WTC11 (cell line): ENCODE measurements around the gene C19orf44. TPM values are rescaled to one million over a fixed set of nuclear protein-coding genes. Genes with fewer than 3 reads are reported as not detected.
"Not testable (repeated sequence)": the region's sequence is repeated elsewhere in the genome, so short reads cannot be mapped to it uniquely, and the experiment has no call there.

Source experiments
- ATAC-seq: fragments of 200-7000 bp; cut with Tn5 transposase; 2 replicates; pipeline ENCODE4 v1.10.0; 2021; ENCODE audit warnings: mild to moderate bottlenecking, moderate library complexity
- CTCF ChIA-PET: fragments of 300-600 bp; sonication (Branson Sonifier 250); formaldehyde crosslinking; loops from one replicate; lab custom pipeline; 2021; ENCODE audit warnings: antibody characterized with exemption; lab: Charles Lee
- POLR2A ChIA-PET: fragments of 350-600 bp; sonication (Branson Sonifier 250); formaldehyde crosslinking; loops from one replicate; lab custom pipeline; 2021; ENCODE audit warnings: antibody characterized with exemption; lab: Charles Lee
- DNase-seq: peaks from one replicate; pipeline ENCODE4 v3.0.0; 2021; ENCODE audit warnings: low spot score
- H3K27ac Mint-ChIP-seq: 2 replicates; pipeline ENCODE4 v1.8.0; 2021; ENCODE audit warnings: mixed read lengths
- H3K27me3 Mint-ChIP-seq: 2 replicates; pipeline ENCODE4 v1.8.0; 2021; ENCODE audit warnings: low read depth, mild to moderate bottlenecking, moderate library complexity, mixed read lengths
- H3K36me3 Mint-ChIP-seq: 2 replicates; pipeline ENCODE4 v1.8.0; 2021; ENCODE audit warnings: mixed read lengths
- H3K4me1 Mint-ChIP-seq: 2 replicates; pipeline ENCODE4 v1.8.0; 2022; ENCODE audit warnings: mixed read lengths
- H3K4me3 Mint-ChIP-seq: 2 replicates; pipeline ENCODE4 v1.8.0; 2021; ENCODE audit warnings: mild to moderate bottlenecking, moderate library complexity, mixed read lengths
- H3K9me3 Mint-ChIP-seq: 2 replicates; pipeline ENCODE4 v1.8.0; 2021; ENCODE audit warnings: mixed read lengths
- AR ChIP-seq: fragments of 250-450 bp; sonication (Bioruptor Pico); IDR thresholded peaks from 2 replicates; pipeline ENCODE4 v1.9.0; 2021; ENCODE audit warnings: mild to moderate bottlenecking
- CREM ChIP-seq: sonication (generic); formaldehyde crosslinking; IDR thresholded peaks from 2 replicates; pipeline ENCODE4 v1.8.1; 2022; ENCODE audit warnings: mild to moderate bottlenecking, missing genetic modification reagents, moderate library complexity
- ERG ChIP-seq: fragments of 250-450 bp; sonication (Bioruptor Pico); IDR thresholded peaks from 2 replicates; pipeline ENCODE4 v1.8.0; 2021; ENCODE audit warnings: mild to moderate bottlenecking
- FOXK1 ChIP-seq: sonication (generic); formaldehyde crosslinking; IDR thresholded peaks from 2 replicates; pipeline ENCODE4 v1.8.0; 2022; ENCODE audit warnings: mild to moderate bottlenecking, moderate library complexity, missing genetic modification reagents
- FOXP4 ChIP-seq: sonication (generic); formaldehyde crosslinking; IDR thresholded peaks from 2 replicates; pipeline ENCODE4 v1.8.0; 2022; ENCODE audit warnings: mild to moderate bottlenecking, missing genetic modification reagents
- IRF1 ChIP-seq: sonication (generic); formaldehyde crosslinking; IDR thresholded peaks from 2 replicates; pipeline ENCODE4 v1.8.0; 2023; ENCODE audit warnings: missing genetic modification reagents
- JUN ChIP-seq: sonication (generic); formaldehyde crosslinking; IDR thresholded peaks from 2 replicates; pipeline ENCODE4 v1.8.0; 2023; ENCODE audit warnings: mild to moderate bottlenecking, missing genetic modification reagents
- MAX ChIP-seq: sonication (generic); formaldehyde crosslinking; IDR thresholded peaks from 2 replicates; pipeline ENCODE4 v1.8.0; 2022; ENCODE audit warnings: mild to moderate bottlenecking, missing genetic modification reagents
- PRDM15 ChIP-seq: sonication (generic); formaldehyde crosslinking; IDR thresholded peaks from 2 replicates; pipeline ENCODE4 v1.8.0; 2022; ENCODE audit warnings: missing genetic modification reagents
- USF2 ChIP-seq: sonication (generic); formaldehyde crosslinking; IDR thresholded peaks from 2 replicates; pipeline ENCODE4 v1.8.1; 2023; ENCODE audit warnings: mild to moderate bottlenecking, missing genetic modification reagents, moderate library complexity
- ZNF121 ChIP-seq: sonication (generic); formaldehyde crosslinking; IDR thresholded peaks from 2 replicates; pipeline ENCODE4 v1.8.0; 2023; ENCODE audit warnings: missing genetic modification reagents
- ZNF263 ChIP-seq: sonication (generic); formaldehyde crosslinking; IDR thresholded peaks from 2 replicates; pipeline ENCODE4 v1.8.1; 2022; ENCODE audit warnings: low read depth, mild to moderate bottlenecking, moderate library complexity, missing genetic modification reagents
- total RNA-seq: library from RNA; stranded (reverse); gene quantifications from 3 replicates; pipeline ENCODE4 v1.2.3, GENCODE V29; 2021

Gene C19orf44
- total RNA-seq, 1 experiment from 2014 or later: 4.1 TPM

- no peak for TF ChIP-seq FOXP4
- no peak for TF ChIP-seq AR (CRISPR knock-in tag)
- 0 out of 2 replicates have a peak, but pooled peaks have one; percentile 25 for TF ChIP-seq MAX (CRISPR knock-in tag)
- TF ChIP-seq ZNF121 (CRISPR knock-in tag): no peak
- TF ChIP-seq CREM: no peak
- TF ChIP-seq ERG (CRISPR knock-in tag): no peak
- TF ChIP-seq PRDM15: no peak
- no peak for TF ChIP-seq USF2 (CRISPR knock-in tag)
- no peak for TF ChIP-seq ZNF263 (CRISPR knock-in tag)
- TF ChIP-seq JUN (CRISPR knock-in tag): no peak
- TF ChIP-seq FOXK1 (CRISPR knock-in tag): 0 out of 2 replicates have a peak, but pooled peaks have one; percentile 29
- no peak for TF ChIP-seq IRF1 (CRISPR knock-in tag)
Measured at GRCh38 chr19:16470911-16471811, 25.0 kb upstream of the C19orf44 start (continued).

GRCh38 chr19:16472559-16472899, 23.7 kb upstream of the C19orf44 start:
- H3K27ac Mint-ChIP-seq, H3K36me3 Mint-ChIP-seq, CTCF ChIA-PET, H3K9me3 Mint-ChIP-seq, ATAC-seq, POLR2A ChIA-PET, H3K27me3 Mint-ChIP-seq, DNase-seq: not testable (repeated sequence)
- Mint-ChIP-seq H3K4me3 (peak overlapping the region; percentile 67), H3K4me1 (peaks cover 25% of the 10 kb centered on the region)
